Measurements from ENCODE around the gene JHY. TPM values are rescaled to one million over a fixed set of nuclear protein-coding genes. Genes with fewer than 3 reads are reported as not detected.

Gene JHY
- total RNA-seq, 1 experiment from 2014 or later, result 3.0 TPM

- CTCF ChIA-PET, result interaction anchor here (0.7 kb wide), 1 partner anchor 248 kb away, joined by 4 read pairs; no protein-coding TSS in a partner anchor
- no peaks in the 10 kb centered on the region for H3K9me3 Mint-ChIP-seq (ENCODE audit: unreplicated experiment)
Measured at GRCh38 chr11:122995526-122995925, 113.0 kb downstream of the JHY start.

GRCh38 chr11:122998727-122999366, 116.3 kb downstream of the JHY start:
- H3K4me1 Mint-ChIP-seq (ENCODE audit: insufficient read depth, unreplicated experiment), result no peaks in the 10 kb centered on the region
- DNase-seq (ENCODE audit: unreplicated experiment), result no peak
- CTCF ChIA-PET, result no interaction called here
- H3K27ac Mint-ChIP-seq (ENCODE audit: low read depth, unreplicated experiment), result no peak overlapping the region
- peaks cover 40% of the 10 kb centered on the region for H3K27me3 Mint-ChIP-seq (ENCODE audit: insufficient read depth, unreplicated experiment)
- H3K36me3 Mint-ChIP-seq (ENCODE audit: insufficient read depth, unreplicated experiment), result no peaks in the 10 kb centered on the region
- no TSS peak for BruUV-seq (replicated peaks)
- no peaks in the 10 kb centered on the region for H3K9me3 Mint-ChIP-seq (ENCODE audit: unreplicated experiment)
- no peak overlapping the region for H3K4me3 Mint-ChIP-seq (ENCODE audit: unreplicated experiment)
- intact Hi-C loops (cut with micrococcal nuclease), result no loop called here
- POLR2A ChIA-PET, result no interaction called here
- no peak for TF ChIP-seq CTCF (IDR thresholded peaks at IDR 0.05; ENCODE audit: unreplicated experiment)

More at GRCh38 chr11:122995526-122995925, 113.0 kb downstream of the JHY start:
- POLR2A ChIA-PET, result no interaction called here
- DNase-seq (ENCODE audit: unreplicated experiment), result no peak
- TF ChIP-seq CTCF (IDR thresholded peaks at IDR 0.05; ENCODE audit: unreplicated experiment), result no peak
- no peak overlapping the region for H3K27ac Mint-ChIP-seq (ENCODE audit: low read depth, unreplicated experiment)
- BruUV-seq (replicated peaks), result no TSS peak
- no peak overlapping the region for H3K4me3 Mint-ChIP-seq (ENCODE audit: unreplicated experiment)
- H3K27me3 Mint-ChIP-seq (ENCODE audit: insufficient read depth, unreplicated experiment), result peaks cover 68% of the 10 kb centered on the region
- intact Hi-C loops (cut with micrococcal nuclease), result no loop called here
- no peaks in the 10 kb centered on the region for H3K36me3 Mint-ChIP-seq (ENCODE audit: insufficient read depth, unreplicated experiment)
- H3K4me1 Mint-ChIP-seq (ENCODE audit: insufficient read depth, unreplicated experiment), result no peaks in the 10 kb centered on the region

GRCh38 chr11:123000721-123001120, 118.2 kb downstream of the JHY start:
- no peaks in the 10 kb centered on the region for H3K9me3 Mint-ChIP-seq (ENCODE audit: unreplicated experiment)
- no peaks in the 10 kb centered on the region for H3K4me1 Mint-ChIP-seq (ENCODE audit: insufficient read depth, unreplicated experiment)
- peaks cover 21% of the 10 kb centered on the region for H3K27me3 Mint-ChIP-seq (ENCODE audit: insufficient read depth, unreplicated experiment)
- no peak overlapping the region for H3K4me3 Mint-ChIP-seq (ENCODE audit: unreplicated experiment)
- peaks cover 4% of the 10 kb centered on the region for H3K36me3 Mint-ChIP-seq (ENCODE audit: insufficient read depth, unreplicated experiment)
- intact Hi-C loops (cut with micrococcal nuclease), result no loop called here
- H3K27ac Mint-ChIP-seq (ENCODE audit: low read depth, unreplicated experiment), result no peak overlapping the region
- no peak for TF ChIP-seq CTCF (IDR thresholded peaks at IDR 0.05; ENCODE audit: unreplicated experiment)
- ChIA-PET POLR2A (no interaction called here), CTCF (interaction anchor here (1.0 kb wide), 1 partner anchor 21 kb away, joined by 5 read pairs; no protein-coding TSS in a partner anchor)
- DNase-seq (ENCODE audit: unreplicated experiment), result no peak
- no TSS peak for BruUV-seq (replicated peaks)

- H3K4me1 Mint-ChIP-seq (ENCODE audit: insufficient read depth, unreplicated experiment), result no peaks in the 10 kb centered on the region
- H3K27ac Mint-ChIP-seq (ENCODE audit: low read depth, unreplicated experiment), result no peak overlapping the region
- DNase-seq (ENCODE audit: unreplicated experiment), result no peak
- no peaks in the 10 kb centered on the region for H3K9me3 Mint-ChIP-seq (ENCODE audit: unreplicated experiment)
- H3K4me3 Mint-ChIP-seq (ENCODE audit: unreplicated experiment), result no peak overlapping the region
- ChIA-PET POLR2A (no interaction called here), CTCF (interaction anchor here (0.7 kb wide), 1 partner anchor 254 kb away, joined by 3 read pairs; no protein-coding TSS in a partner anchor)
- intact Hi-C loops (cut with micrococcal nuclease), result no loop called here
- TF ChIP-seq CTCF (IDR thresholded peaks at IDR 0.05; ENCODE audit: unreplicated experiment), result no peak
- no TSS peak for BruUV-seq (replicated peaks)
- H3K27me3 Mint-ChIP-seq (ENCODE audit: insufficient read depth, unreplicated experiment), result no peaks in the 10 kb centered on the region
- peaks cover 4% of the 10 kb centered on the region for H3K36me3 Mint-ChIP-seq (ENCODE audit: insufficient read depth, unreplicated experiment)
Measured at GRCh38 chr11:123006860-123007542, 124.4 kb downstream of the JHY start.

Other genes starting within 250 kb of the JHY start
- 6.2 and 10.3 TPM in 2 replicates for gene UBASH3B, start 227.0 kb upstream of the JHY start, total RNA-seq (2022)
- not detected in 2 replicates for gene CRTAM, start 44.3 kb upstream of the JHY start, total RNA-seq (2022)
- not detected in 2 replicates for gene BSX, start 99.1 kb downstream of the JHY start, total RNA-seq (2022)
- gene HSPA8, start 179.4 kb downstream of the JHY start, total RNA-seq (2022), result 443 and 568 TPM in 2 replicates

Measured in MCF 10A (cell line).